OCI-LY1 (cell line): Measurements from ENCODE around the gene PNMA1.

Source experiments
- H2AFZ ChIP-seq: fragments of 200-600 bp; sonication (generic), shearing (Covaris generic); 2 replicates; pipeline ENCODE4 v1.6.0; 2014; ENCODE audit warnings: antibody characterized with exemption, mild to moderate bottlenecking, low read length
- H3F3A ChIP-seq: fragments of 200-600 bp; sonication (generic), shearing (Covaris generic); 2 replicates; pipeline ENCODE4 v1.6.0; 2014; ENCODE audit warnings: mild to moderate bottlenecking, antibody characterized with exemption, low read length, moderate library complexity; ENCODE audit not compliant: insufficient read depth
- H3K27ac ChIP-seq: fragments of 200-600 bp; sonication (generic); 2 replicates; pipeline ENCODE4 v1.5.1; 2014; ENCODE audit warnings: low read length, mixed run types, mild to moderate bottlenecking, low read depth; ENCODE audit not compliant: poor library complexity, severe bottlenecking
- H3K27me3 ChIP-seq: fragments of 200-600 bp; sonication (generic); 2 replicates; pipeline ENCODE4 v1.6.0; 2014; ENCODE audit warnings: antibody characterized with exemption, mild to moderate bottlenecking, low read length, moderate library complexity; ENCODE audit not compliant: insufficient read depth
- H3K36me3 ChIP-seq: fragments of 200-600 bp; sonication (generic); 2 replicates; pipeline ENCODE4 v1.6.1; 2014; ENCODE audit warnings: mild to moderate bottlenecking, antibody characterized with exemption, low read length, moderate library complexity, mixed read lengths; ENCODE audit not compliant: insufficient read depth
- H3K4me1 ChIP-seq: fragments of 200-600 bp; sonication (generic); 2 replicates; pipeline ENCODE4 v1.5.1; 2014; ENCODE audit warnings: mild to moderate bottlenecking, low read length, moderate library complexity; ENCODE audit not compliant: insufficient read depth, severe bottlenecking
- H3K4me2 ChIP-seq: fragments of 200-600 bp; sonication (generic), shearing (Covaris generic); 2 replicates; pipeline ENCODE4 v1.6.1; 2014; ENCODE audit warnings: low read length
- H3K4me3 ChIP-seq: fragments of 200-600 bp; sonication (generic); 2 replicates; pipeline ENCODE4 v1.5.1; 2014; ENCODE audit warnings: low read length, low read depth, mild to moderate bottlenecking, mixed read lengths; ENCODE audit not compliant: poor library complexity, severe bottlenecking
- H3K79me2 ChIP-seq: fragments of 200-600 bp; shearing (Covaris generic); 2 replicates; pipeline ENCODE4 v1.6.1; 2016; ENCODE audit warnings: mixed run types, low read length, mixed read lengths; ENCODE audit not compliant: insufficient read depth
- H3K9ac ChIP-seq: fragments of 200-600 bp; sonication (generic), shearing (Covaris generic); 2 replicates; pipeline ENCODE4 v1.6.1; 2014; ENCODE audit warnings: mild to moderate bottlenecking, low read length, mixed read lengths
- H3K9me2 ChIP-seq: fragments of 200-600 bp; sonication (generic), shearing (Covaris generic); 2 replicates; pipeline ENCODE4 v1.6.1; 2014; ENCODE audit warnings: low read depth, mild to moderate bottlenecking, low read length, mixed read lengths
- H3K9me3 ChIP-seq: fragments of 200-600 bp; shearing (Covaris generic); 2 replicates; pipeline ENCODE4 v1.6.1; 2014; ENCODE audit warnings: low read length, mixed read lengths
- H4K20me1 ChIP-seq: fragments of 200-600 bp; sonication (generic), shearing (Covaris generic); 2 replicates; pipeline ENCODE4 v1.6.0; 2016; ENCODE audit warnings: mild to moderate bottlenecking, low read length; ENCODE audit not compliant: insufficient read depth
- EZH2 ChIP-seq: fragments of 200-600 bp; sonication (generic), shearing (Covaris generic); IDR thresholded peaks from 2 replicates; pipeline ENCODE4 v1.8.0; 2017; ENCODE audit warnings: borderline replicate concordance, mixed run types, mild to moderate bottlenecking, antibody characterized with exemption, low read length, moderate library complexity, mixed read lengths
- TF ChIP-seq, protein P1 (sequence below): fragments of 200-600 bp; sonication (generic), shearing (Covaris generic); IDR thresholded peaks from 2 replicates; pipeline ENCODE4 v1.5.1; 2017; ENCODE audit warnings: mild to moderate bottlenecking, antibody characterized with exemption, low read length, moderate library complexity, mixed read lengths

The PNMA1 gene

DNA sequence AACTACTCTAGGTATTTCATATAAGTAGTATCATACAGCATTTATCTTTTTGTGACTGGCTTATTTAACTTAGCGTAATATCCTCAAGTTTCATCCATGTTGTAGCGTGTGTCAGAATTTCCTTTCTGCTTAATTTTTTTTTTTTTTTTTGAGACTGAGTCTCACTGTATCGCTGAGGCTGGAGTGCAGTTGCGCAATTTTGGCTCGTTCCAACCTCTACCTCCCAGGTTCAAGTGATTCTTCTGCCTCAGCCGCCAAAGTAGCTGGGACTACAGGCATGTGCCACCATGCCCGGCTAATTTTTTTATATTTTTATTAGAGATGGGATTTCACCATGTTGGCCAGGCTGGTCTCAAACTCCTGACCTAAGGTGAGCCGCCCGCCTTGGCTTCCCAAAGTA is 28.9 kb downstream of the PNMA1 start:
- H4K20me1 ChIP-seq, result no peaks in the 10 kb centered on the region
- no peak overlapping the region for H3K27ac ChIP-seq
- no peak for TF ChIP-seq EZH2
- TF ChIP-seq, protein P1, sequence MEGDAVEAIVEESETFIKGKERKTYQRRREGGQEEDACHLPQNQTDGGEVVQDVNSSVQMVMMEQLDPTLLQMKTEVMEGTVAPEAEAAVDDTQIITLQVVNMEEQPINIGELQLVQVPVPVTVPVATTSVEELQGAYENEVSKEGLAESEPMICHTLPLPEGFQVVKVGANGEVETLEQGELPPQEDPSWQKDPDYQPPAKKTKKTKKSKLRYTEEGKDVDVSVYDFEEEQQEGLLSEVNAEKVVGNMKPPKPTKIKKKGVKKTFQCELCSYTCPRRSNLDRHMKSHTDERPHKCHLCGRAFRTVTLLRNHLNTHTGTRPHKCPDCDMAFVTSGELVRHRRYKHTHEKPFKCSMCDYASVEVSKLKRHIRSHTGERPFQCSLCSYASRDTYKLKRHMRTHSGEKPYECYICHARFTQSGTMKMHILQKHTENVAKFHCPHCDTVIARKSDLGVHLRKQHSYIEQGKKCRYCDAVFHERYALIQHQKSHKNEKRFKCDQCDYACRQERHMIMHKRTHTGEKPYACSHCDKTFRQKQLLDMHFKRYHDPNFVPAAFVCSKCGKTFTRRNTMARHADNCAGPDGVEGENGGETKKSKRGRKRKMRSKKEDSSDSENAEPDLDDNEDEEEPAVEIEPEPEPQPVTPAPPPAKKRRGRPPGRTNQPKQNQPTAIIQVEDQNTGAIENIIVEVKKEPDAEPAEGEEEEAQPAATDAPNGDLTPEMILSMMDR, result no peak
- H3K9me3 ChIP-seq, result no peaks in the 10 kb centered on the region
- no peak overlapping the region for H3K4me2 ChIP-seq
- no peak overlapping the region for H3K9ac ChIP-seq
- H3K27me3 ChIP-seq, result no peaks in the 10 kb centered on the region
- no peaks in the 10 kb centered on the region for H3K79me2 ChIP-seq
- no peaks in the 10 kb centered on the region for H3K4me1 ChIP-seq
- H3F3A ChIP-seq, result no peaks in the 10 kb centered on the region
- no peak overlapping the region for H3K4me3 ChIP-seq
- H3K9me2 ChIP-seq, result no peaks in the 10 kb centered on the region
- no peak overlapping the region for H2AFZ ChIP-seq
- no peaks in the 10 kb centered on the region for H3K36me3 ChIP-seq

DNA sequence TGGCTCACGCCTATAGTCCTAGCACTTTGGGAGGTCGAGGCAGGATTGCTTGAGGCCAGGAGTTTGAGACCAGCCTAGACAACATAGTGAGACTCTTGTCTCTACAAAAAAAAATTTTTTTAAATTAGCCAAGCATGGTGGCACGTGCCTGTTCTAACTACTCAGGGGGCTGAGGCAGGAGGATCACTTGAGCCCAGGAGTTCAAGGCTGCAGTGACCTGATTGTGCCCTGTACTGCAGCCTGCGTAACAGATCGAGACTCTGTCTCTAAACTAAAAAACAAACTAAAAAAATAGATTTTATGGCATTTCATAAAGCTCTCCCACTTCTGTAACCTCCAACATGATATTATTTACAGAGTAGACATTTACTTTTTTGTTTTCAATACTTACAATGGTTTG is 29.6 kb downstream of the PNMA1 start:
- no peaks in the 10 kb centered on the region for H3K36me3 ChIP-seq

DNA sequence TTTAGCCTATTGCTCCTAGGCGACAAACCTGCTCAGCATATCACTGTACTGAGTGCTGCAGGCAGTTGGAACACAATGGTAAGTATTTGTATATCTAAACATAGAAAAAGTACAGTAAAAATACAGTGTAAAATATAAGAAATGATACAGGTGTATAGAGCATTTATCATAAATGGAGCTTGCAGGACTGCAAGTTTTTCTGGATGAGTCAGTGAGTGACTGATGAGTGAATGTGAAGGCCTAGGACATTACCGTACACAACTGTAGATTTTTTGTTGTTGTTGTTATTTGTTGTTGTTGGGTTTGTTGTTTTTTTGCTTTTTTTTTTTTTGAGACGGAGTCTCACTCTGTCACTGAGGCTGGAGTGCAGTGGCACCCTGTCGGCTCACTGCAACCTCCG is 33.4 kb downstream of the PNMA1 start:
- no peak for TF ChIP-seq EZH2
- TF ChIP-seq, protein P1, result no peak
- Histone ChIP-seq H3F3A (no peaks in the 10 kb centered on the region), H2AFZ (no peak overlapping the region), H3K9me2 (no peaks in the 10 kb centered on the region), H3K79me2 (no peaks in the 10 kb centered on the region), H3K36me3 (no peaks in the 10 kb centered on the region), H3K4me3 (no peak overlapping the region), H3K9me3 (no peaks in the 10 kb centered on the region), H3K4me2 (no peak overlapping the region), H3K4me1 (no peaks in the 10 kb centered on the region), H3K27ac (no peak overlapping the region), H3K9ac (no peak overlapping the region), H4K20me1 (no peaks in the 10 kb centered on the region), H3K27me3 (no peaks in the 10 kb centered on the region)

More for the DNA sequence above, 29.6 kb downstream of the PNMA1 start:
- Histone ChIP-seq H3K4me2 (no peak overlapping the region), H3K9me2 (no peaks in the 10 kb centered on the region), H3K27ac (no peak overlapping the region), H4K20me1 (no peaks in the 10 kb centered on the region), H3K27me3 (no peaks in the 10 kb centered on the region), H3K9me3 (no peaks in the 10 kb centered on the region), H2AFZ (no peak overlapping the region), H3K79me2 (no peaks in the 10 kb centered on the region), H3K9ac (no peak overlapping the region), H3K4me3 (no peak overlapping the region), H3F3A (no peaks in the 10 kb centered on the region), H3K4me1 (no peaks in the 10 kb centered on the region)
- TF ChIP-seq, protein P1, result no peak
- no peak for TF ChIP-seq EZH2
